ENCODE data around the gene ALG2. TPM values are rescaled to one million over a fixed set of nuclear protein-coding genes. Genes with fewer than 3 reads are reported as not detected.

Gene ALG2
- total and polyA plus RNA-seq, 4 donors, result 20.6 to 43.6 (median 30.3) TPM

- WGBS, result 47% methylated on average over 10 of the region's 10 CpGs
- Histone ChIP-seq H3K27me3 (ENCODE audit: control insufficient read depth in 4 of 4, insufficient read depth in 4 of 4, low read length in 3 of 4) (no peaks in the 10 kb centered on the region), H3K4me3 (ENCODE audit: low read depth in 1 of 3, low read length in 3 of 3) (no peak overlapping the region), H3K9me3 (ENCODE audit: control insufficient read depth in 4 of 4, low read length in 3 of 4) (no peaks in the 10 kb centered on the region), H3K4me1 (ENCODE audit: control insufficient read depth in 4 of 4, insufficient read depth in 4 of 4, low read length in 3 of 4) (peaks cover 0 to 8% (median 3%) of the 10 kb centered on the region in 4 donors), H3K36me3 (ENCODE audit: control insufficient read depth in 4 of 4, insufficient read depth in 3 of 4, low read depth in 1 of 4, low read length in 3 of 4) (no peaks in the 10 kb centered on the region), H3K27ac (ENCODE audit: low read depth in 1 of 2, low read length in 2 of 2) (no peak overlapping the region), H3K9ac (ENCODE audit: low read depth in 1 of 2, low read length in 2 of 2) (no peak overlapping the region)
- no peak for DNase-seq (ENCODE audit: low spot score)
- TF ChIP-seq GABPA (IDR thresholded peaks at IDR 0.05 in 1 of 2, conservative IDR thresholded peaks at IDR 0.05 in 1 of 2), result no peak
- no peak for TF ChIP-seq NR2F2 (IDR thresholded peaks at IDR 0.05)
- TF ChIP-seq TAF1 (conservative IDR thresholded peaks at IDR 0.05), result no peak
Observed at GRCh38 chr9:99184110-99184474, 37.6 kb downstream of the ALG2 start.

GRCh38 chr9:99183616-99184015 lies 38.1 kb downstream of the ALG2 start:
- no peak overlapping the region for H3K9ac ChIP-seq (ENCODE audit: low read depth in 1 of 2, low read length in 2 of 2)
- no peaks in the 10 kb centered on the region for H3K36me3 ChIP-seq (ENCODE audit: control insufficient read depth in 4 of 4, insufficient read depth in 3 of 4, low read depth in 1 of 4, low read length in 3 of 4)
- WGBS, result 91% methylated on average over 3 of the region's 3 CpGs
- TF ChIP-seq TAF1 (conservative IDR thresholded peaks at IDR 0.05), result no peak
- TF ChIP-seq, protein P1, sequence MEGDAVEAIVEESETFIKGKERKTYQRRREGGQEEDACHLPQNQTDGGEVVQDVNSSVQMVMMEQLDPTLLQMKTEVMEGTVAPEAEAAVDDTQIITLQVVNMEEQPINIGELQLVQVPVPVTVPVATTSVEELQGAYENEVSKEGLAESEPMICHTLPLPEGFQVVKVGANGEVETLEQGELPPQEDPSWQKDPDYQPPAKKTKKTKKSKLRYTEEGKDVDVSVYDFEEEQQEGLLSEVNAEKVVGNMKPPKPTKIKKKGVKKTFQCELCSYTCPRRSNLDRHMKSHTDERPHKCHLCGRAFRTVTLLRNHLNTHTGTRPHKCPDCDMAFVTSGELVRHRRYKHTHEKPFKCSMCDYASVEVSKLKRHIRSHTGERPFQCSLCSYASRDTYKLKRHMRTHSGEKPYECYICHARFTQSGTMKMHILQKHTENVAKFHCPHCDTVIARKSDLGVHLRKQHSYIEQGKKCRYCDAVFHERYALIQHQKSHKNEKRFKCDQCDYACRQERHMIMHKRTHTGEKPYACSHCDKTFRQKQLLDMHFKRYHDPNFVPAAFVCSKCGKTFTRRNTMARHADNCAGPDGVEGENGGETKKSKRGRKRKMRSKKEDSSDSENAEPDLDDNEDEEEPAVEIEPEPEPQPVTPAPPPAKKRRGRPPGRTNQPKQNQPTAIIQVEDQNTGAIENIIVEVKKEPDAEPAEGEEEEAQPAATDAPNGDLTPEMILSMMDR (IDR thresholded peaks at IDR 0.05; ENCODE audit: low read depth, low read length, missing input control), result no peak
- no peak for TF ChIP-seq EGR1 (IDR thresholded peaks at IDR 0.05; ENCODE audit: low read depth in 2 of 2)
- no peak overlapping the region for H3K27ac ChIP-seq (ENCODE audit: low read depth in 1 of 2, low read length in 2 of 2)
- no peak for DNase-seq (ENCODE audit: low spot score)
- H3K9me3 ChIP-seq (ENCODE audit: control insufficient read depth in 4 of 4, low read length in 3 of 4), result no peaks in the 10 kb centered on the region
- peaks cover 0 to 8% (median 3%) of the 10 kb centered on the region in 4 donors for H3K4me1 ChIP-seq (ENCODE audit: control insufficient read depth in 4 of 4, insufficient read depth in 4 of 4, low read length in 3 of 4)
- H3K4me3 ChIP-seq (ENCODE audit: low read depth in 1 of 3, low read length in 3 of 3), result no peak overlapping the region
- H3K27me3 ChIP-seq (ENCODE audit: control insufficient read depth in 4 of 4, insufficient read depth in 4 of 4, low read length in 3 of 4), result no peaks in the 10 kb centered on the region

GRCh38 chr9:99182356-99182755 lies 39.4 kb downstream of the ALG2 start:
- Histone ChIP-seq H3K4me3 (ENCODE audit: low read depth in 1 of 3, low read length in 3 of 3) (no peak overlapping the region), H3K9me3 (ENCODE audit: control insufficient read depth in 4 of 4, low read length in 3 of 4) (no peaks in the 10 kb centered on the region), H3K9ac (ENCODE audit: low read depth in 1 of 2, low read length in 2 of 2) (no peak overlapping the region), H3K27me3 (ENCODE audit: control insufficient read depth in 4 of 4, insufficient read depth in 4 of 4, low read length in 3 of 4) (no peaks in the 10 kb centered on the region), H3K4me1 (ENCODE audit: control insufficient read depth in 4 of 4, insufficient read depth in 4 of 4, low read length in 3 of 4) (peaks cover 0 to 8% (median 3%) of the 10 kb centered on the region in 4 donors), H3K27ac (ENCODE audit: low read depth in 1 of 2, low read length in 2 of 2) (no peak overlapping the region), H3K36me3 (ENCODE audit: control insufficient read depth in 4 of 4, insufficient read depth in 3 of 4, low read depth in 1 of 4, low read length in 3 of 4) (no peaks in the 10 kb centered on the region)
- DNase-seq (ENCODE audit: low spot score), result no peak
- 90% methylated on average over 3 of the region's 3 CpGs for WGBS
- TF ChIP-seq RXRA (IDR thresholded peaks at IDR 0.05) (no peak), EGR1 (IDR thresholded peaks at IDR 0.05; ENCODE audit: low read depth in 2 of 2) (no peak), FOXA1 (IDR thresholded peaks at IDR 0.05) (no peak), SP1 (IDR thresholded peaks at IDR 0.05) (no peak), HNF4A (conservative IDR thresholded peaks at IDR 0.05) (no peak), GABPA (IDR thresholded peaks at IDR 0.05 in 1 of 2, conservative IDR thresholded peaks at IDR 0.05 in 1 of 2) (no peak), HNF4G (IDR thresholded peaks at IDR 0.05) (no peak), ZBTB33 (IDR thresholded peaks at IDR 0.05) (no peak), FOXA2 (IDR thresholded peaks at IDR 0.05) (no peak), JUND (IDR thresholded peaks at IDR 0.05) (no peak), NR2F2 (IDR thresholded peaks at IDR 0.05) (no peak), TAF1 (conservative IDR thresholded peaks at IDR 0.05) (no peak)
- TF ChIP-seq, protein P2, sequence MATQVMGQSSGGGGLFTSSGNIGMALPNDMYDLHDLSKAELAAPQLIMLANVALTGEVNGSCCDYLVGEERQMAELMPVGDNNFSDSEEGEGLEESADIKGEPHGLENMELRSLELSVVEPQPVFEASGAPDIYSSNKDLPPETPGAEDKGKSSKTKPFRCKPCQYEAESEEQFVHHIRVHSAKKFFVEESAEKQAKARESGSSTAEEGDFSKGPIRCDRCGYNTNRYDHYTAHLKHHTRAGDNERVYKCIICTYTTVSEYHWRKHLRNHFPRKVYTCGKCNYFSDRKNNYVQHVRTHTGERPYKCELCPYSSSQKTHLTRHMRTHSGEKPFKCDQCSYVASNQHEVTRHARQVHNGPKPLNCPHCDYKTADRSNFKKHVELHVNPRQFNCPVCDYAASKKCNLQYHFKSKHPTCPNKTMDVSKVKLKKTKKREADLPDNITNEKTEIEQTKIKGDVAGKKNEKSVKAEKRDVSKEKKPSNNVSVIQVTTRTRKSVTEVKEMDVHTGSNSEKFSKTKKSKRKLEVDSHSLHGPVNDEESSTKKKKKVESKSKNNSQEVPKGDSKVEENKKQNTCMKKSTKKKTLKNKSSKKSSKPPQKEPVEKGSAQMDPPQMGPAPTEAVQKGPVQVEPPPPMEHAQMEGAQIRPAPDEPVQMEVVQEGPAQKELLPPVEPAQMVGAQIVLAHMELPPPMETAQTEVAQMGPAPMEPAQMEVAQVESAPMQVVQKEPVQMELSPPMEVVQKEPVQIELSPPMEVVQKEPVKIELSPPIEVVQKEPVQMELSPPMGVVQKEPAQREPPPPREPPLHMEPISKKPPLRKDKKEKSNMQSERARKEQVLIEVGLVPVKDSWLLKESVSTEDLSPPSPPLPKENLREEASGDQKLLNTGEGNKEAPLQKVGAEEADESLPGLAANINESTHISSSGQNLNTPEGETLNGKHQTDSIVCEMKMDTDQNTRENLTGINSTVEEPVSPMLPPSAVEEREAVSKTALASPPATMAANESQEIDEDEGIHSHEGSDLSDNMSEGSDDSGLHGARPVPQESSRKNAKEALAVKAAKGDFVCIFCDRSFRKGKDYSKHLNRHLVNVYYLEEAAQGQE (IDR thresholded peaks at IDR 0.05), result no peak
- TF ChIP-seq, protein P3, sequence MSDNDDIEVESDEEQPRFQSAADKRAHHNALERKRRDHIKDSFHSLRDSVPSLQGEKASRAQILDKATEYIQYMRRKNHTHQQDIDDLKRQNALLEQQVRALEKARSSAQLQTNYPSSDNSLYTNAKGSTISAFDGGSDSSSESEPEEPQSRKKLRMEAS (IDR thresholded peaks at IDR 0.05), result no peak
- TF ChIP-seq, protein P4, sequence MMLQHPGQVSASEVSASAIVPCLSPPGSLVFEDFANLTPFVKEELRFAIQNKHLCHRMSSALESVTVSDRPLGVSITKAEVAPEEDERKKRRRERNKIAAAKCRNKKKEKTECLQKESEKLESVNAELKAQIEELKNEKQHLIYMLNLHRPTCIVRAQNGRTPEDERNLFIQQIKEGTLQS (IDR thresholded peaks at IDR 0.05), result no peak
- TF ChIP-seq, protein P1 (IDR thresholded peaks at IDR 0.05; ENCODE audit: low read depth, low read length, missing input control), result no peak

Data from liver (tissue), 9 donors.